GM21390 (cell line): Measurements from ENCODE around the gene CRB3.
A peak's percentile ranks its signal among the peaks of the same experiment; 100 is the strongest.
"Not testable (repeated sequence)": the region's sequence is repeated elsewhere in the genome, so short reads cannot be mapped to it uniquely, and the experiment has no call there.

ENCODE experiments used
- ATAC-seq: cut with Tn5 transposase; IDR thresholded peaks from one replicate; pipeline ENCODE4 v1.9.1; 2021; ENCODE audit not compliant: unreplicated experiment

Gene CRB3, protein sequence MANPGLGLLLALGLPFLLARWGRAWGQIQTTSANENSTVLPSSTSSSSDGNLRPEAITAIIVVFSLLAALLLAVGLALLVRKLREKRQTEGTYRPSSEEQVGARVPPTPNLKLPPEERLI

GRCh38 chr19:6464070-6464873, at the start of gene CRB3:
CRB3 (plus strand) TSS chr19:6464271; CDS start chr19:6464702, 431 bp downstream.
- no peak for ATAC-seq

DNA sequence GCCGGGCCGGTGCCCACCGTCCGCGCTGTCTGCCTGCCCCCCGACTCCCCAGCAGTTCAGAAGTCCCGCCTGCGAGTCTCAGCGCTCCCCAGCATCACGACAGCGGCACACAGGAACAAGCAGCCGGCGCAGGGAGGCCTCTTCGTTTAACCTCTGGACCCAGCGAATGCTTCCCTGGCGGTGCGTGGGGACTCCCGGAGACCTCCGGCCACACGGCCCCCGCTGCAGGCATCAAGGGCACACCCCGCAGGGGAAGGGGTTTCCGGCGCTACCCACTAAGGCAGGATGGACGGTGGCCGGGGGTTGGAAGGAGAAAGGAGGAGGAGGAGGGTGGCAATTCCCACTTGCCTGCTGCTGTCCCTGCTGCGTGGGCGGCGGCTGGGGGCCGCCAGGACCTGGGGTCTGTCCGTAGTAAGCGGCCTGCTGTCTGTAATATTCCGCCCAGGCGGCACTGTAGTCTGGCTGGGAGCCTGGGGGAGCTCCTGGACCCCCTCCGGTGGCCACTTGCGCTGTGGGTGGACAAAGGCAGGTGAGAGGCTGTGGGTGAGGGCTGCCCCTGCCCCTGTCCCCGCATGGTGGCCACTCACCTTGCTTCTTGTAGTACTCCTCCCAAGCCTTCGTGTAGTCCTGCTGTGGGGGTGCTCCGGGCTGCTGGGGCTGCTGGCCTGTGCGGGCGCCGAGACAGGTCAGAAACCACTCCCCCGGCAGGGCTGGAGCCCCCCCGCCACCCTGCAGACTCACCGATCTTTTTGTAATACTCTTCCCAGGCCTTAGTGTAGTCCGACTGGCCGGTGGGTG, 49.1 kb upstream of the CRB3 start:
- no peak for ATAC-seq

GRCh38 chr19:6415591-6416190, 48.4 kb upstream of the CRB3 start:
- no peak for ATAC-seq

DNA sequence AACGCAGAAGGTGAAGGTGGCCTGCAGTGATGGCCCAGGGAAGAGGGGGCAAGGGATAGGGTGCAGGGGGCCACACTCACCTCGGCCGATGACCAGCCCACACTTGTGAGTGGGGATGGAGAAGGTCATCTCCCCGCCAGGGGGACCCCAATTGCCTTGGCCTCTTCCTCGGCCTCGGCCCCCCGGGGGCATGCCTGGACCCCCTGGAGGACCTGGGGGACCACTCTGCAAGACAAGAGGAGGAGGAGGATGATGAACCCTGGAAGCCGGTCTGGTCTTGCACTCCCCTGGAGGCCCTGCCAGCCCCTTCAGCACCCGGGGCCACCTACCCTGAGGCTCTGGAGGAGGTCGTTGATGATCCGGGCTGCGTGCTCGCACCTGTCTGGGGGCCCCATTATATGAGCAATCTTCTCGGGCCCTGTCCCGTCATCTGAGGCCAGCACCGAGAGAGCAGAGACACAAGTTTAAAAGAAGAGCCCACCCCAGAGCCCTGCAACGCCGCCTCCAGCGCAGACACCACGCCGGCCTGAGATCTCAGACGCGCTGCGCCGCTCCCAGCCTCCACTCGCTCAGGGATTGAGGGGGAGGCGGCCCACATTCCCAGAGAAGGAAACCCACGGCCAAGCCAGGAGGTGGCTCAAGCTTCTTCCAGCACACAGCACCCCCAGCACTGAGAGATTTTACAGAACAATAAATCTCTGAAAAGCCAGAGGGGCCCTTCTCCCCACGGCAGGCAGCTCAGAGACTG, 47.2 kb upstream of the CRB3 start:
- ATAC-seq = no peak

GRCh38 chr19:6417713-6418561, 46.1 kb upstream of the CRB3 start:
- ATAC-seq = no peak

DNA sequence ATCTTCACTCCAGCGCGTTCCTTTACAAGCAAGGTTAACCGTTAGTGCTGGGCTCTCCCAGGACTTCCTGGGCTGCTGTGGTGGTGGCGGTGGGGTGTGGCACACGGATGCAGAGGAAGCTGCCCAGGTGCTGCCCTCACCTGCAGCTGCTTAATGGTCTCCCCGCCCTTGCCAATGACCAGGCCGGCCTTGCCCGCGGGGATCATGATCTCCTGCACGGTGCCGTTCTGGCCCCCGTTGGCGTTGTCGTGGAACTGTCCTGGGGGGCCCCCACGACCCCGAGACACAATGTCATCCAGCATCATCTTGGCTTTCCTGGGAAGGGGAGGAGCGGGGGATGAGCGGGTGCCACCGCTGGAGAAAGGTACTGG, 45.5 kb upstream of the CRB3 start:
- no peak for ATAC-seq

- no peak for ATAC-seq
Measured at GRCh38 chr19:6421075-6422014, 42.7 kb upstream of the CRB3 start.

GRCh38 chr19:6423499-6424194, 40.4 kb upstream of the CRB3 start:
- ATAC-seq = no peak

DNA sequence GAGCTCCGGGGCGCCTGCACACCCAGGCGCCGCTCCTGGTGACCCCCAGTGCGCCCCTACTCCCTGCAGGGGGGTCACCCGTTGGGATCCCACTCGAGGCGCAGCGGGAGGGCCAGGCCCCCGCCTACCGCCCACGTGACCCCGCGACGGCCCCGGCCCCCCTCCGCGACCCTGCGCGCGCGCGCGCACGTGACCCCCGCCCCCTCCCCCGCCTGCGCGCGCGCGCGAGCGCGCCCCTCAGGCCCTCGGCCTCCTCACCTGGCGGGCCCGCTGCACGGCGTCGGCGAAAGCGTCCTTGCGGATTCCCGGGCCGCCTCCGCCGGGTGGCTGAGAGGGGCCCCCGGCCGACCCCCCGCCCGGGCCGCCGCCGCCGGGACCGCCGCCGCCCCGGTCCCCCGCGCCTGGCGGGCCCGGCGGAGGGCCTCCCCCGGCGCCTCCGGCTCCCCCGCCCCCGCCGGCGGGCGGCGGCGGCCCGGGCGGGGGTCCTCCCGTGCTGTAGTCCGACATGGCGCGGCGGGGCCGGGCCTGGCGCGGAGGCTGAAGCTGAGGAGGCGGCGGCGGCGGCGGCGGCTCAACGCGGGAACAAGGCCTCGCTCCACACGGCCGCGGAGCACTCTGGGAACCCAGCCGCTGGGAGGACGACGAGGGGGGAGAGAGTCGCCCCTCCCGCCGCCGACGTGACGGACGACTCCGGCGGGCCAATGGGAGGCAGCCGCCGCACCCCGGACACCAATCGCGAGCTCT, 39.7 kb upstream of the CRB3 start, which contains the start of gene KHSRP:
Gene KHSRP (minus strand): TSS at position 617 of the 744 bp plus-strand sequence. CDS start 110 bp downstream, at position 507.
- no peak for ATAC-seq

DNA sequence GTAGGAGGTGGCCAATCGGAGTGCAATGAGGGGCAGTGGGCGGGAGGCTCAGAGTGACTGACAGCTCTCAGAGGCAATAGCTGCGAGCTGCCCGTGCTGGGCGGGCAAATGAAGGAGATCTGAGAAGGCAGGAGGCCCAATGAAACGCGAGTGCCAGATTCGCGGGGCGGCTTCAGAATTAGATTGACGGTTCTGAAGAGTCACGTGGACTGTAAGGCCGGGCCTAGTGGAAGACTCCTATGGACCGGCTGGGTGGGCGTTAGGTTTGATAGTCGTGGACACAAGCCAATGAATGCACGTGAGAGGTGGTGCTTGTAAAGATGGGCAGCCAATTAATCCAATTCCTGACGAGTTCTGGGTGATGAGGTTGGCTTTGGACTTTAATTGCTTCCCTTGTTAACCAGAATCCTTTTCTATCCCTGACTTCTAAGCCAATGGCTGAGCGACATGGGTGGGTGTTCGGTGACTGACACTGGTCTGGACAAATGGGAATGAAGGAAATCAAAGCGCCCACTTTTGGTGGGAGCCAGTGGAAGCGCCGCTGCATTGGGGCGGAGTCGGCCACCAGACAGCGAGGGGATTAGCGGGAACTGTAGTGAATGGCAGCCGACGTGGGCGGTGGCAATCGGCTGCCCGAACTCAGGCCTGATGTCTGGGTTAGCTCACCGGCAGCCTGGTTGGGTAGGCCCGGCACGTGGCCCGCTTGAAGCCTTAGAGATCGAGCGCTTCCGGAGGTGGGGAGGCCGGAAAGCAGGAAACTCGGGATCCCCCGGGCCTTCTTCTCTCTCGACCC, 38.9 kb upstream of the CRB3 start:
- ATAC-seq = peak; percentile 82

- ATAC-seq = no peak
Measured at GRCh38 chr19:6425732-6426620, 38.1 kb upstream of the CRB3 start.

- no peak for ATAC-seq
Measured at GRCh38 chr19:6427131-6427530, 36.9 kb upstream of the CRB3 start.

GRCh38 chr19:6428692-6429418, 35.2 kb upstream of the CRB3 start:
- not testable (repeated sequence) for ATAC-seq

DNA sequence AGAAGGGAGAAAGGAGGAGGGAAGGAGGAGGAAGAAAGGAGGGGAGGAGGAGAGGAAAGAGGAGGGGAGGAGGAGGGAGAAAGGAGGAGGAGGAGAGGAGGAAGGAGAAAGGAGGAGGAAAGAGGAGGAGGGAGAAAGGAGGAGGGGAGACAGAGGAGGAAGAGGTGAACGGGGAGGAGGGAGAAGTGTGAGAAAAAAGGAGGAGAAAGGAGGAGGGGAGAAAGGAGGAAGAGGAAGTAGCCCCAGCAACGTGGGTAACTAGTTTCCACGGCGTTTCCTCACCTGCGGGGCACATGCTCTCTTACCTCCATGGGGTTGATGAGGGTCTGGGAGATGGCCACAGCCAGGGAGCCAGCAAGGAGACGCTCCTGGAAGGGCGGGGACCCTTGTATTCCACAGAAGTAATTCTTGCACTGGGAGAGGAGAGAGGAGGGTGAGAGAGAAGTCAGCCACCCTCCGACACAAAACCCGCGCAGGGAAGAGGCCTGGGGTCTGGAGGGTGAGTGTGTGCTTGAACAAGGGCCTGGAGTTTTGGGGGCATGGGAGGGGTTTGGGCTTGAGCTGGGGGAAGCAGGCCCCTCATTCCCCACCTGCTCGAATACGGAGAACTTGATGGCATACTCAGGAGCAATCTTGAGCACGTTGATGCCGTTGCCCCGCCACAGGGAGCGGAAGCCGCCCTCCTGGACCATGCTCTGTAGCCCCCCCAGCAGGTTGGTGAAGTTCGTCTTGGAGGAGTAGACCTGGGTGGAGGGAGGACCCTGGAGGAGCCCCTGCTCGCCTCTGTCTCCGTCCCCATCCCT, 34.5 kb upstream of the CRB3 start:
- no peak for ATAC-seq
